ENCODE results near the gene ACAT1. TPM values are rescaled to one million over a fixed set of nuclear protein-coding genes. Genes with fewer than 3 reads are reported as not detected.
"Not testable (repeated sequence)": the region's sequence is repeated elsewhere in the genome, so short reads cannot be mapped to it uniquely, and the experiment has no call there.

Gene ACAT1
- total RNA-seq, 6 experiments from 2014 or later: 357 to 1,180 (median 459) TPM

GRCh38 chr11:108148556-108148955 lies 27.2 kb downstream of the ACAT1 start:
- Histone ChIP-seq H3K27me3 (no peaks in the 10 kb centered on the region), H3K4me3 (no peak overlapping the region), H3K27ac (no peak overlapping the region), H3K9me3 (peaks cover 0 to 2% (median 0%) of the 10 kb centered on the region in 4 donors), H3K36me3 (peaks cover 0 to 92% (median 53%) of the 10 kb centered on the region in 4 donors), H3K4me1 (peaks cover 0 to 4% (median 0%) of the 10 kb centered on the region in 4 donors)
- TF ChIP-seq, protein P1, sequence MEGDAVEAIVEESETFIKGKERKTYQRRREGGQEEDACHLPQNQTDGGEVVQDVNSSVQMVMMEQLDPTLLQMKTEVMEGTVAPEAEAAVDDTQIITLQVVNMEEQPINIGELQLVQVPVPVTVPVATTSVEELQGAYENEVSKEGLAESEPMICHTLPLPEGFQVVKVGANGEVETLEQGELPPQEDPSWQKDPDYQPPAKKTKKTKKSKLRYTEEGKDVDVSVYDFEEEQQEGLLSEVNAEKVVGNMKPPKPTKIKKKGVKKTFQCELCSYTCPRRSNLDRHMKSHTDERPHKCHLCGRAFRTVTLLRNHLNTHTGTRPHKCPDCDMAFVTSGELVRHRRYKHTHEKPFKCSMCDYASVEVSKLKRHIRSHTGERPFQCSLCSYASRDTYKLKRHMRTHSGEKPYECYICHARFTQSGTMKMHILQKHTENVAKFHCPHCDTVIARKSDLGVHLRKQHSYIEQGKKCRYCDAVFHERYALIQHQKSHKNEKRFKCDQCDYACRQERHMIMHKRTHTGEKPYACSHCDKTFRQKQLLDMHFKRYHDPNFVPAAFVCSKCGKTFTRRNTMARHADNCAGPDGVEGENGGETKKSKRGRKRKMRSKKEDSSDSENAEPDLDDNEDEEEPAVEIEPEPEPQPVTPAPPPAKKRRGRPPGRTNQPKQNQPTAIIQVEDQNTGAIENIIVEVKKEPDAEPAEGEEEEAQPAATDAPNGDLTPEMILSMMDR (IDR thresholded peaks at IDR 0.05): no peak
- TF ChIP-seq POLR2A (IDR thresholded peaks at IDR 0.05): no peak
- 85% methylated on average over 3 of the region's 3 CpGs for WGBS (ENCODE audit: insufficient coverage, low coverage, low lambda C conversion rate, missing lambda C conversion rate)
- DNase-seq: no peak
- ATAC-seq: peak in 3 of 4 donors; percentile 14 to 23 (median 18)
- intact Hi-C loops (cut with DNase I): no loop called here

GRCh38 chr11:108154591-108154990 lies 33.2 kb downstream of the ACAT1 start:
- no peak for ATAC-seq
- Histone ChIP-seq H3K27ac (no peak overlapping the region), H3K36me3 (peaks cover 0 to 70% (median 19%) of the 10 kb centered on the region in 4 donors)

DNA sequence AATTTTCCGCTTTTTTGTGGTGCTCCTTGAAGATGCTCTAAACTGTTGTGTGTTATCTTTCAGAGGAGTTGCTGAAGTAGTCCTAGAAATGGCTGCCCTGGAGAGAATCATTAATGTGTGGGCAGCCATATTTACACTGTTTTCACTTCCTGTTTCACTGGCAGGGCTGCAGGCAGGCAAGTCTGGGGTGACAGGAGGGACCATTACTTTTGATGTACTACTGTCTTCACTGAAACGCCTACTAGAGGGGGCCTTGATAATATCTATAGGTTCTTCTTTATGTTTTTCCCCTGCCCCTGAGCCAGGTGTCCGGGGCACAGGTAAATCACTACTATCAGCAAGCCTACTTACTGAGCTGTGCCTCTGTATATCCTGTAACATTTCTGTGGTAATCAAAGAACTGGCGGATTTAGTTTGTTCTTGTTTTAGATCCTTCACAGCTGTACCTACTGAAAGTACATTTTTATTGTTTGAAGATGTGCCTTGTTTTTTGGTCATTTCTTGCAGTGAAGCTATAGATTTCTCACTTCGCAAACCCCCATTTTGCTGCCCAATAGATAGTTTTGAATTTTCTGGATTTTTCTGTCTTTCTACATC lies 39.7 kb downstream of the ACAT1 start:
- intact Hi-C loops (cut with DNase I): no loop called here
- Histone ChIP-seq H3K9me3 (no peaks in the 10 kb centered on the region), H3K27me3 (no peaks in the 10 kb centered on the region), H3K4me3 (no peak overlapping the region), H3K36me3 (peaks cover 0 to 74% (median 8%) of the 10 kb centered on the region in 4 donors), H3K4me1 (no peaks in the 10 kb centered on the region), H3K27ac (no peak overlapping the region)
- DNase-seq (no peak), ATAC-seq (peak in 1 of 4 donors; percentile 17)
- WGBS (ENCODE audit: insufficient coverage, low coverage, low lambda C conversion rate, missing lambda C conversion rate): 90% methylated on average over 5 of the region's 5 CpGs
- no peak for TF ChIP-seq POLR2A (IDR thresholded peaks at IDR 0.05)
- TF ChIP-seq, protein P1 (IDR thresholded peaks at IDR 0.05): no peak

More at GRCh38 chr11:108154591-108154990, 33.2 kb downstream of the ACAT1 start:
- intact Hi-C loops (cut with DNase I): no loop called here
- no peaks in the 10 kb centered on the region for H3K27me3 ChIP-seq
- WGBS (ENCODE audit: insufficient coverage, low coverage, low lambda C conversion rate, missing lambda C conversion rate): 100% methylated on average over 2 of the region's 2 CpGs
- DNase-seq: no peak
- no peak overlapping the region for H3K4me3 ChIP-seq
- no peak for TF ChIP-seq POLR2A (IDR thresholded peaks at IDR 0.05)
- TF ChIP-seq, protein P1 (IDR thresholded peaks at IDR 0.05): no peak
- H3K4me1 ChIP-seq: no peaks in the 10 kb centered on the region
- H3K9me3 ChIP-seq: peaks cover 0 to 2% (median 0%) of the 10 kb centered on the region in 4 donors

GRCh38 chr11:108162878-108163277 lies 41.5 kb downstream of the ACAT1 start:
- ATAC-seq; H3K4me1 ChIP-seq; H3K27ac ChIP-seq; H3K27me3 ChIP-seq; intact Hi-C loops (cut with DNase I); DNase-seq; H3K4me3 ChIP-seq; H3K9me3 ChIP-seq: not testable (repeated sequence)
- 83% methylated on average over 4 of the region's 6 CpGs for WGBS (ENCODE audit: insufficient coverage, low coverage, low lambda C conversion rate, missing lambda C conversion rate)
- H3K36me3 ChIP-seq: peaks cover 0 to 68% (median 13%) of the 10 kb centered on the region in 4 donors

DNA sequence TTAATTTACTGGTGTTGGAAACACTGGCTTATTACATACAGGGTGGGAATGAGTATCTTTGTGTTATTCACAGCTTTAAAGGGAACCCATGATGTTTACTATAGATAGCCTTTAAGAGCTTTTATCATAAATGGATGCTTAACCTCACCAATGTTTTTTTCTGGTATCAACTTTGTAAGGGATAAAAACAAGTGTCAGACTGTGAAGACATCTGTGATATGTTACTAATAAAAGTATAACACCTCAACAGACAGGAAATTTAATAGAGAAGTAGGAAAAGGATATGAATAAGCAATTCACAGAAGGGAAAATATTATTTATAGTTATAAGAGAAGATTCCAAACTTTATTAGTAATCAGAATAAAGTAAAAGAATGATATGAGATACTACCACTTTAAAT lies 46.3 kb downstream of the ACAT1 start:
- Histone ChIP-seq H3K27ac (no peak overlapping the region), H3K9me3 (no peaks in the 10 kb centered on the region), H3K27me3 (no peaks in the 10 kb centered on the region), H3K36me3 (peaks cover 0 to 46% (median 6%) of the 10 kb centered on the region in 4 donors), H3K4me3 (no peak overlapping the region), H3K4me1 (no peaks in the 10 kb centered on the region)
- ATAC-seq (no peak), DNase-seq (no peak)
- TF ChIP-seq, protein P1 (IDR thresholded peaks at IDR 0.05): no peak
- no peak for TF ChIP-seq POLR2A (IDR thresholded peaks at IDR 0.05)
- intact Hi-C loops (cut with DNase I): no loop called here
